SH-SY5Y (cell line): ENCODE measurements around the gene ATP4A.

ENCODE experiments used
- GATA2 ChIP-seq: IDR thresholded peaks from 2 replicates; pipeline ENCODE4 v1.6.1; 2011; ENCODE audit warnings: mild to moderate bottlenecking, low read depth, low read length
- GATA3 ChIP-seq: IDR thresholded peaks from 2 replicates; pipeline ENCODE4 v1.6.1; 2011; ENCODE audit warnings: low read depth, mild to moderate bottlenecking, low read length, moderate library complexity

GRCh38 chr19:35577918-35578317 is 14.5 kb upstream of the ATP4A start:
- TF ChIP-seq GATA2 (no peak), GATA3 (no peak)
